ENCODE measurements around the gene PADI3.
A peak's percentile ranks its signal among the peaks of the same experiment; 100 is the strongest.
"Not testable (repeated sequence)": the region's sequence is repeated elsewhere in the genome, so short reads cannot be mapped to it uniquely, and the experiment has no call there.

PADI3 gene

GRCh38 chr1:17216078-17216477 is 32.8 kb upstream of the PADI3 start:
- DNase-seq = no peak

GRCh38 chr1:17217607-17218006 is 31.3 kb upstream of the PADI3 start:
- DNase-seq = no peak

GRCh38 chr1:17218939-17219338 is 30.0 kb upstream of the PADI3 start:
- no peak for DNase-seq

GRCh38 chr1:17220287-17220686 is 28.6 kb upstream of the PADI3 start:
- DNase-seq = no peak

GRCh38 chr1:17222557-17222956 is 26.3 kb upstream of the PADI3 start:
- DNase-seq = no peak

- no peak for DNase-seq
These were observed 24.5 kb upstream of the PADI3 start for GRCh38 chr1:17224434-17224833.

- no peak for DNase-seq
These were observed 23.8 kb upstream of the PADI3 start for GRCh38 chr1:17225140-17225539.

GRCh38 chr1:17227358-17227915 is 21.5 kb upstream of the PADI3 start:
- no peak for DNase-seq

GRCh38 chr1:17228619-17229018 is 20.3 kb upstream of the PADI3 start:
- DNase-seq = no peak

GRCh38 chr1:17229379-17229778 is 19.5 kb upstream of the PADI3 start:
- DNase-seq = no peak

- DNase-seq = no peak
These were observed 18.8 kb upstream of the PADI3 start for GRCh38 chr1:17230106-17230505.

GRCh38 chr1:17230671-17231310 is 18.1 kb upstream of the PADI3 start:
- no peak for DNase-seq

GRCh38 chr1:17232759-17233661 is 15.9 kb upstream of the PADI3 start:
- DNase-seq = no peak

- no peak for DNase-seq
These were observed 15.1 kb upstream of the PADI3 start for GRCh38 chr1:17233675-17234320.

GRCh38 chr1:17234405-17234804 is 14.5 kb upstream of the PADI3 start:
- no peak for DNase-seq

- no peak for DNase-seq
These were observed 13.6 kb upstream of the PADI3 start for GRCh38 chr1:17235135-17235885.

- peak; percentile 85 for DNase-seq
These were observed 11.9 kb upstream of the PADI3 start for GRCh38 chr1:17236779-17237560.

GRCh38 chr1:17237561-17237903 is 11.4 kb upstream of the PADI3 start:
- no peak for DNase-seq

GRCh38 chr1:17239420-17239819 is 9.5 kb upstream of the PADI3 start:
- peak; percentile 83 for DNase-seq

- DNase-seq = peak; percentile 45
These were observed 7.7 kb upstream of the PADI3 start for GRCh38 chr1:17241011-17241779.

- not testable (repeated sequence) for DNase-seq
These were observed 7.2 kb upstream of the PADI3 start for GRCh38 chr1:17241780-17242074.
